ENCODE measurements around the gene NCBP3. TPM values are rescaled to one million over a fixed set of nuclear protein-coding genes. Genes with fewer than 3 reads are reported as not detected.

The NCBP3 gene, protein sequence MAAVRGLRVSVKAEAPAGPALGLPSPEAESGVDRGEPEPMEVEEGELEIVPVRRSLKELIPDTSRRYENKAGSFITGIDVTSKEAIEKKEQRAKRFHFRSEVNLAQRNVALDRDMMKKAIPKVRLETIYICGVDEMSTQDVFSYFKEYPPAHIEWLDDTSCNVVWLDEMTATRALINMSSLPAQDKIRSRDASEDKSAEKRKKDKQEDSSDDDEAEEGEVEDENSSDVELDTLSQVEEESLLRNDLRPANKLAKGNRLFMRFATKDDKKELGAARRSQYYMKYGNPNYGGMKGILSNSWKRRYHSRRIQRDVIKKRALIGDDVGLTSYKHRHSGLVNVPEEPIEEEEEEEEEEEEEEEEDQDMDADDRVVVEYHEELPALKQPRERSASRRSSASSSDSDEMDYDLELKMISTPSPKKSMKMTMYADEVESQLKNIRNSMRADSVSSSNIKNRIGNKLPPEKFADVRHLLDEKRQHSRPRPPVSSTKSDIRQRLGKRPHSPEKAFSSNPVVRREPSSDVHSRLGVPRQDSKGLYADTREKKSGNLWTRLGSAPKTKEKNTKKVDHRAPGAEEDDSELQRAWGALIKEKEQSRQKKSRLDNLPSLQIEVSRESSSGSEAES
- 28.1 and 28.4 TPM in 2 replicates for total RNA-seq

DNA sequence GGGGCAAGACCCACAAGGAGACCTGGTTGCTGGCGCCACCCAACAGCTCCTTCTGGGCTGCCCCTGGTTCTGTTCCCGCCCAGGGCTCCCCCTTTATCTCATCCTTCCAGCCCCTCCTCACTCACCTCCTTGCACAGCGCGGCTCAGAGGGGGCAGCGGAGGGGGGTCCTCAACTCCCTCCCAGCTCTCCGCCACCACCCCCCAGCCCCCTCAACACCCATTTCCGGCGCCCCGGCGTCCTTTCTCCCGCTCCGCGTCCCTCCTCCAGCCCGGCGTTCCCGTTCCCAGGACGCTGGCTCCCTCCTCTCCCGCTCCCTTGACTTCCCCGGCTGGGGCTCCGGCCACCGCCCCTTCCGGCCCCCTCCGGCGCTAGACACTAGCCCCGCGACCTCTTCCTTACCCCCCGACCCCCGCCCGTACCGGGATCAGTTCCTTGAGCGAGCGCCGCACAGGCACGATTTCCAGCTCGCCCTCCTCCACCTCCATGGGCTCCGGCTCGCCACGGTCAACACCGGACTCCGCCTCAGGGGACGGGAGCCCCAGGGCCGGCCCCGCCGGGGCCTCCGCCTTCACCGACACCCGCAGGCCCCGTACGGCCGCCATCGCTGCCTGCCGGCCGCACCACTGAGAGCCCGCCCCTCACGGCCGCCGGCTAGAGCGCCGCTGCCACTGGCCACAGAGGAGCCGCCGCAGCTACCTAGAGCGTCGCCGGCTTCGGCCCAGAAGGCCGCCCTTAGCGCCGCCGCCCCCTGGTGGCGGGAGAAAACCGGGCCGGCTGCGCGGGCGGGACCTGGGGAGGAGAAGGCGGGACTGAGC is at the start of gene NCBP3:
NCBP3 (minus strand) TSS at position 626 of the 816 bp plus-strand sequence; CDS start at position 603, 23 bp downstream.

DNA sequence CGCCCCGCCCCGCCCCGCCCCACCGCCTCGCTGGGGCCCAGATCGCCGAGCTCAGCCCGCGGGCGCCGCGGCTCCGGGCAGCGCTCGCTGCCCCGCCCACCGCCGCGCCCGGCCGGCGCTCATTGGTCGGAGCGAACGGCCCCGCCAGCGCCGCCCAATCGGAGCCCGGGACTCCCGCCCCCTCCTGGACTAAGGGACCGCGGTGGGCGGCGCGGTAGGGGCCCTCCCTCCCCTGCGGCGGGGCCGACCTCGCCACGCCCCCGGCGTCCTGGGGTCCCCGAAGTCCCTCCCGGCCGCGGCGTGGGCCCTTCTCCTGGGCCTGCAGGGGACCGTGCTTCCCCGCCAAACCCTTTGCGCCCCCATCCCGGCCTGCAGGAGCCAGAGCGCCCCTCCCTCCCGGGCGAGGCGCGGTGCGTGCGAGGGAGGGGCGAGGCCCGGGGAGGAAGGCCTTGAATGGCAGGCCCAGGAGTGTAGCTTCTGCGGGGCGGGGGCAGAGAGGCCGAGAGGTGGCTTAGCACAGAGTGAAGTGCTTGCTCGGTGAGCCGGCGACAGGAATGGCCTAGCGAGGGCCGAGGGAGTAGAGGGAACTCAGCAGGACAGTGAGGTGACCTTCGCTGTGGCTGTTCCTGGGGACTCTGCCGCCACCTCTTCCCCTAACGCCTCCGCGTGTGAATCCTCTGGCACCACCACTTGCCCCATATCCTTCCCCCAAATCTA is 47.1 kb upstream of the NCBP3 start, which contains the start of gene CAMKK1:
CAMKK1 (minus strand) TSS at position 51 of the 717 bp plus-strand sequence. CDS start 7,366 bp downstream, outside the sequence.

DNA sequence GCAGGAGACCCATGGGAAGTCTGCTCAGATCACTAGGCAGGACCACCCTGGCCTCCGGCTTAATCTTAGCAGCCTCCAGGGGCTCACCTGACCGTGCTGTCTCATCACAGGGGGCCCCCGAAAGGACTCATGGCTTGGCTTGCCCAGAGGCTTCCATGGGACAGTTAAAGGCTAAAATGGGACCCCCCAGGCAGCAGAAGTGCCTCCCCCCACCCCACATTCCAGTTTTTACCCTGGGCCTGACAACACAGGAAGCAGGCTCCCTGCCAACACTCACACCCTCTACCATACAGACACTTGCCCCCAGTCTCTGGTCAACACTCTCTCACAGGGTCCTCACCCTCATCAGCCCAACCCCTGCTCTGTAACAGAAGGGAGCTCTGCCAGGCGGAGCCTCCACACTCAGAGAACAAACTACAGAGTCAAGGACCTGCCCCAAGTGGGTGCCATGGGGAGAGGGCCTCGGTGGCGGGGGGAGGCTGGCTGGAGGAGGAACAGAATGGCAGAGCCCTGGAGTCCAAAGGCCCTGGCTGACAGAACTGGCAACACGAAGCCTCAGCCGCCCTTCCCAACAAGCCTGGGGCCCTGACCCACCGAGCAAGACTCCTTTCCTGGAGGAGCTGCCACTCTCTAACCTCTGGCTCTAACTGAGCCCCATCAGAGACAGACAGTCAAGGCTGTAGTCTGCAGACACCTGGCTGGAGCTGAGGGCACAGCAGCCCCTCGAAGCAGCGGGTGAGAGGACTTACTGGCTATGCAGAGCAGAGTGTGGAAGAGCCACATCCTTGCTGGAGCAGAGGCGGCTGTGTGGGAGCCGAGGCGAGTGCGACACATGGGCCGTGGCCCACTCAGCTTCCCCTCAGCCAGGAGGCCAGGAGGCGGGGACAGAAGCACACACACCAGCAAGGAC is 45.4 kb downstream of the NCBP3 start, which contains the start of gene ITGAE:
ITGAE (minus strand) TSS at position 827 of the 910 bp plus-strand sequence; CDS start at position 783, 44 bp downstream.

Other genes starting within 250 kb of the NCBP3 start
- 0.65 and 1.1 TPM in 2 replicates for gene TRPV1, start 236.8 kb downstream of the NCBP3 start, total RNA-seq
- 15.7 and 19.0 TPM in 2 replicates for gene SHPK, start 210.0 kb downstream of the NCBP3 start, total RNA-seq
- 20.1 and 21.6 TPM in 2 replicates for gene CTNS, start 209.5 kb downstream of the NCBP3 start, total RNA-seq
- gene TAX1BP3, start 177.7 kb downstream of the NCBP3 start, total RNA-seq = 277 and 310 TPM in 2 replicates
- 24.9 and 32.3 TPM in 2 replicates for gene EMC6, start 177.4 kb downstream of the NCBP3 start, total RNA-seq
- 0.33 and 0.38 TPM in 2 replicates for gene P2RX5, start 150.1 kb downstream of the NCBP3 start, total RNA-seq
- 7.8 and 12.9 TPM in 2 replicates for gene HASPIN, start 122.3 kb downstream of the NCBP3 start, total RNA-seq
- 14.7 and 21.3 TPM in 2 replicates for gene ITGAE, start 45.1 kb downstream of the NCBP3 start, total RNA-seq
- 3.1 and 3.3 TPM in 2 replicates for gene CAMKK1, start 46.8 kb upstream of the NCBP3 start, total RNA-seq
- gene P2RX1, start 70.2 kb upstream of the NCBP3 start, total RNA-seq = not detected in 2 replicates
- under 0.01 TPM in 1 of 2 replicates, not detected in the other for gene ATP2A3, start 118.2 kb upstream of the NCBP3 start, total RNA-seq